Measurements from ENCODE around the gene RPL7A.

RPL7A gene

DNA sequence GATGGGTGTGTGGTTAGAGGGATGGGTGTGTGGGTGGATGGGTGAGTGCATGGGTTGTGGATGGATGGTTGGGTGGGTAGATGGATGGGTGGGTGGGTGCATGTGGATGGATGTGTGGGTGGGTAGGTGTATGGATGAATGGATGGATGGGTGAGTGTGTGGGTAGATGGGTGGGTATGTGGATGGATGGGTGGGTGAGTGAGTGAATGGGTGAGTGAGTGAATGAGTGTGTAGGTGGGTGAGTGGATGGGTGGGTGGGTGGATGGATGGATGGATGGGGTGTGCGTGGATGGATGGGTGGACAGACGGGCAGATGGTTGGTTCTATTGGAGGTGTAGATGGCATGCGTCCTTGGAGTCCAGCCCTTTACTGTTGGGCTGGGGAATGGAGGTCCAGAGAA, 45.4 kb downstream of the RPL7A start:
- DNase-seq: no peak

DNA sequence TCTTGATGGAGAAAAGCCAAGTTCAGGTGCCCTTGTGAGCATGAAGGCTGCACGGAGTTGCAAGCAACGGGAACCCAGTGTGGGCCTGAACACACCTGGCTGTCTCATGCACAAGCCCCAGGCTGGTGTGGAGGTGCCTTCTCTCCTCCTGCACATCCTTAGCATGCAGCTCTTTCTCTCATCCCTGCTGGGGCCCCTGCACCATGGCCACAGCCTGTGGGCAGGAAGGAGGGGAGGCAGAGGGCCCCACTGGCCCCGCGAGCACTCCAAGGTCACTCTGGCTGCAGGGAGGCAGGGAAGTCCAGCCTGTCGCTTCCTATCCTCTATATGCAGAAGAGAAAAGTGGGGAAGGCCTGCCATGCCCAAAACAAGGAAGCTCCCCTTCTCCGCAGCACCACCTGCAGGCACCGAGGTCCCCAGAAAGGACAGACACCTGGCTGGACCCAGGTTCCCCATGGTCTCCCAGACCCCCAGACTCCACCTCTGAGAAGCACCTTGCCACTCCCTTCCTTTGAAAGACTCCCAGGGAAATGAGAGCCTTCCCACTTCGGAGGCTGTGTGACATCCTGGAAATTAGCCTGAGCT, 46.8 kb downstream of the RPL7A start:
- no peak for DNase-seq

DNA sequence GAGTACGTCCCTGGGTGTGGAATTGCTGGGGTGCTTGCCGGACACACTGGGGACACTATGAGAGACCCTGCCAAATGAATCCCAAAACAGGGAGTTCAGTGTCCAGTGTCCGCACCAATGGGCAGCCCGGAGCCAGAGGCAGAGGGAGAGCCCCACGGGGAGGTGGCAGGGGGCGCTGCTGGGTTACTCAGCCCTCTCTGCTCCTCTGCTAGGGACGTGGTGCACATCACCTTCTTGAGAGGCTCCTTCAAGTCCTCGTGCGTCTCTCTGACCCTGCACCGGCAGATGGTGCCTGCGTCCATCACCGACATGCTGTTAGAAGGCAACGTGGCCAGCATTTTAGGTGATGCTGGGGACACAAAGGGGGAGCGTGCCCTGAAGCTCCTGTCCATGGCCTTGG, 48.9 kb downstream of the RPL7A start:
- no peak for DNase-seq

DNA sequence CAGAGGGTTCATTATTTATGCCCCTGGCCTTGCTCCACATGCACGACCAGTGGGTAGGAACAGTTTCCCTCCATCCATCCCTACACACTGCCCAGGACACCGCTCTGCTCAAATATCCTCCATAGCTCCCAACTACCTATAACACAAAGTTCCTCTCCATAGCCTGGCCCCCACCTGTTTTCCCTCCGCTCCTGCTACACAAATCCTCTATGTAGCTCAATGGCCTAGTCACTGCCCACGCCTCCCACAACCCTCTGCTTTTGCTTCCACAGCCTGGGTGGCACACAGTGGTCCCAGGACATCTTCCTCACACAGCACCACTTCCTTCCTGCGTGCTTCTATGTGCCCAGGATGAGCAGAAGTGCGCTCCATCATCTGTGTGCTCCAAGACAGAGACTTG, 49.4 kb downstream of the RPL7A start:
- DNase-seq: no peak

DNA sequence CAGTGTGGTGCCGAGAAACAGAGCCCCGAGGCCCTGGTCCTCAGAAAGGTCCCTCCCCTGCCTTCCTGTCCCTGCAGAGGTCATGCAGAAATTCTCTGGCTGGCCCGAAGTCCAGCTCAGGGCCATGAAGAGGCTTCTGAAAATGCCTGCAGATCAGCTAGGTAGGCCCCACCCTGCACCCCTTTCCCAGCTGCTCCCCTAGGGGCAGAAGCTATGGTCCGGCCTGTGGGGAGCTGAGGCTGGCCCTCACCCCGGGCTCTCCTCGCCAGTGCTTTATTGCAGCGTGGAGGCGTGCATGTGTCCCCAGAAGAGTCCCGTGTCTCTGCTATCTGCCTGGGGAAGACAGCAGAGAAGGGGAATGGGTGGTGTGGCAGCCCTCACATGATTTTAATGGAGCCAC, 49.9 kb downstream of the RPL7A start:
- DNase-seq: no peak

DNA sequence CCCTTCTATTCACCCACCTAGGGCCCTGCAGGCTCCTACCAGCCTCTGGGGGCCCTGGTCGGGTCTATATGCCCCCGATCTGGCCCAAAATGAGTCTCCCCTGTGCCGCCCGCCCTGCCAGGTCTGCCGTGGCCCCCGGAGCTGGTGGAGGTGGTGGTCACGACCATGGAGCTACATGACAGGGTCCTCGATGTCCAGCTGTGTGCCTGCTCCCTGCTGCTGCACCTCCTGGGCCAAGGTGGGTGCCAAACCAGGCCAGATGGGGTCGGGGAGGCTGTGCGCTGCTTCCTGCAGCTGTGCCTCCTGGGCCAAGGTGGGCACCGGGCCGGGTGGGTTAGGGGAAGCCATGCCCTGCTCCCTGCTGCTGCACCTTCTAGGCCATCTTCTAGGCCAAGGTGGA, 52.3 kb downstream of the RPL7A start:
- no peak for DNase-seq
